K562 (cell line): Measurements from ENCODE around the gene HFE. TPM values are rescaled to one million over a fixed set of nuclear protein-coding genes. Genes with fewer than 3 reads are reported as not detected.

ENCODE experiments used
- ATAC-seq: fragments of 200-7000 bp; cut with Tn5 transposase; 3 replicates; pipeline ENCODE4 v1.9.1; 2020; ENCODE audit warnings: moderate library complexity
- BruUV-seq: library from RNA; stranded (reverse); fragments of 400-500 nt; replicated peaks from 2 replicates; lab custom pipeline; 2021; lab: Mats Ljungman, UMichigan
- CTCF ChIA-PET: fragments of 300-600 bp; formaldehyde crosslinking; extraction: SDS; loops from one replicate; lab custom pipeline; 2021; ENCODE audit warnings: low intra/inter-chr PET ratio; lab: Yijun Ruan, JAX
- POLR2A ChIA-PET: fragments of 300-600, 350-650 bp; sonication (Branson Sonifier 250); formaldehyde crosslinking; extraction: SDS; loops from one replicate; lab custom pipeline; 2021; ENCODE audit warnings: antibody characterized with exemption, inconsistent platforms; lab: Yijun Ruan, JAX
- DNase-seq, 4 experiments: peaks; one replicate each; pipeline versions ENCODE4 v3.0.0 to v3.0.0-alpha.2; 2011 to 2018; ENCODE audit warnings: low spot score in 3 of 4, mixed read lengths in 3 of 4; ENCODE audit errors: extremely low read depth in 1 of 4
- FAIRE-seq: peaks from 2 replicates; lab custom pipeline; 2011; peaks lifted over from hg19 to GRCh38; lab: Jason Lieb, UNC
- H2AFZ ChIP-seq: 2 replicates; pipeline ENCODE4 v1.6.0; 2011; ENCODE audit warnings: low read depth, low read length, control low read depth, inconsistent platforms
- H3K27ac ChIP-seq: fragments of 200-600 bp; 3 replicates; pipeline ENCODE4 v1.8.0; 2011; ENCODE audit warnings: low read depth, mild to moderate bottlenecking, control low read depth, inconsistent platforms, low read length, moderate library complexity, mixed read lengths; ENCODE audit errors: extremely low read depth
- H3K27me3 ChIP-seq, 2 experiments: fragments of 300-600 bp in 1 of 2; 2 replicates in 1 of 2; 3 replicates in 1 of 2; pipeline versions ENCODE4 v1.6.0 to v1.8.0; 2011; ENCODE audit warnings: inconsistent platforms in 2 of 2, low read length in 2 of 2, mild to moderate bottlenecking in 1 of 2, mixed read lengths in 1 of 2, moderate library complexity in 1 of 2; ENCODE audit not compliant: control insufficient read depth in 2 of 2, insufficient read depth in 2 of 2
- H3K36me3 ChIP-seq: fragments of 300-600 bp; 3 replicates; pipeline ENCODE4 v1.8.0; 2011; ENCODE audit warnings: mild to moderate bottlenecking, low read length, inconsistent platforms; ENCODE audit not compliant: control insufficient read depth, insufficient read depth
- H3K4me1 ChIP-seq, 2 experiments: fragments of 200-600 bp in 1 of 2; replicated peaks in 1 of 2; 2 replicates in 1 of 2; 3 replicates in 1 of 2; pipeline versions ENCODE4 v1.5.1 to v1.8.0; 2011; ENCODE audit warnings: inconsistent platforms in 2 of 2, low read length in 2 of 2, mild to moderate bottlenecking in 1 of 2, mixed read lengths in 1 of 2, moderate library complexity in 1 of 2; ENCODE audit not compliant: control insufficient read depth in 2 of 2, insufficient read depth in 2 of 2
- H3K4me2 ChIP-seq: 2 replicates; pipeline ENCODE4 v1.6.1; 2011; ENCODE audit warnings: low read length, control low read depth, inconsistent platforms, mixed read lengths; ENCODE audit not compliant: insufficient read depth
- H3K4me3 ChIP-seq: fragments of 200-600 bp; sonication (generic), shearing (Covaris generic); 2 replicates; pipeline ENCODE4 v1.5.1; 2016; ENCODE audit warnings: control low read depth, inconsistent platforms
- H3K79me2 ChIP-seq: fragments of 200-600 bp; 3 replicates; pipeline ENCODE4 v1.8.0; 2011; ENCODE audit warnings: low read length, inconsistent platforms; ENCODE audit not compliant: control insufficient read depth, insufficient read depth
- H3K9ac ChIP-seq, 2 experiments: 2 replicates each; pipeline versions ENCODE4 v1.6.0 to v1.6.1; 2011; ENCODE audit warnings: low read depth in 2 of 2, low read length in 2 of 2, control low read depth in 1 of 2, inconsistent platforms in 1 of 2, mild to moderate bottlenecking in 1 of 2, mixed read lengths in 1 of 2; ENCODE audit not compliant: insufficient read depth in 1 of 2
- H3K9me1 ChIP-seq: one replicate; pipeline ENCODE4 v1.6.0; 2011; ENCODE audit warnings: inconsistent platforms, mild to moderate bottlenecking, low read length, moderate library complexity; ENCODE audit not compliant: control insufficient read depth, insufficient read depth
- H3K9me3 ChIP-seq: replicated peaks from 2 replicates; pipeline ENCODE4 v1.5.1; 2011; ENCODE audit warnings: low read depth, low read length, inconsistent platforms; ENCODE audit not compliant: control insufficient read depth, insufficient read depth
- H4K20me1 ChIP-seq: replicated peaks from 2 replicates; pipeline ENCODE4 v1.6.1; 2011; ENCODE audit warnings: low read length, inconsistent platforms, mixed read lengths; ENCODE audit not compliant: control insufficient read depth, insufficient read depth
- BCLAF1 ChIP-seq, 2 experiments: fragments of 450-650 bp in 1 of 2; IDR thresholded peaks; 2 replicates each; pipeline ENCODE4 v1.6.1; 2011 to 2017; ENCODE audit warnings: low read depth in 2 of 2, antibody characterized with exemption in 1 of 2, borderline replicate concordance in 1 of 2, low read length in 1 of 2, mild to moderate bottlenecking in 1 of 2, mixed read lengths in 1 of 2; ENCODE audit not compliant: control insufficient read depth in 1 of 2
- CCAR2 ChIP-seq: fragments of 200-400 bp; formaldehyde crosslinking; IDR thresholded peaks from 2 replicates; pipeline ENCODE4 v1.6.1; 2017; ENCODE audit warnings: mild to moderate bottlenecking, low read depth, low read length
- FOSL1 ChIP-seq: fragments of 200-800 bp; sonication (Bioruptor generic); conservative IDR thresholded peaks from 2 replicates; pipeline ENCODE4 v1.6.1; 2016; ENCODE audit warnings: missing genetic modification characterization, missing compliant biosample characterization
- HDAC8 ChIP-seq: fragments of 450-650 bp; IDR thresholded peaks from 2 replicates; pipeline ENCODE4 v1.6.1; 2016; ENCODE audit warnings: mild to moderate bottlenecking, missing genetic modification characterization, moderate library complexity, missing compliant biosample characterization
- KLF6 ChIP-seq: fragments of 250-450 bp; sonication (Bioruptor Pico); IDR thresholded peaks from 2 replicates; pipeline ENCODE4 v1.4.0; 2020; ENCODE audit warnings: mild to moderate bottlenecking, moderate library complexity, borderline replicate concordance
- MCM5 ChIP-seq: fragments of 450-650 bp; IDR thresholded peaks from 2 replicates; pipeline ENCODE4 v1.6.1; 2016; ENCODE audit warnings: low read depth
- MTF1 ChIP-seq: fragments of 250-450 bp; sonication (Bioruptor Pico); IDR thresholded peaks from 2 replicates; pipeline ENCODE4 v1.9.0; 2021; ENCODE audit warnings: moderate library complexity, mild to moderate bottlenecking, inconsistent platforms, borderline replicate concordance
- NR4A1 ChIP-seq, 2 experiments: fragments of 250-450 bp in 1 of 2; fragments of 450-650 bp in 1 of 2; sonication (Bioruptor Pico) in 1 of 2; IDR thresholded peaks; 2 replicates each; pipeline versions ENCODE4 v1.4.0 to v1.6.1; 2016 to 2020; ENCODE audit warnings: mild to moderate bottlenecking in 2 of 2, missing compliant biosample characterization in 1 of 2, missing genetic modification characterization in 1 of 2, moderate library complexity in 1 of 2
- PML ChIP-seq: IDR thresholded peaks from 2 replicates; pipeline ENCODE4 v1.6.1; 2012; ENCODE audit warnings: low read length, inconsistent platforms
- POLR2A ChIP-seq: fragments of 450-650 bp; conservative IDR thresholded peaks from 2 replicates; pipeline ENCODE4 v1.6.1; 2016
- RHOXF2B ChIP-seq: fragments of 250-450 bp; sonication (Bioruptor Pico); conservative IDR thresholded peaks from 2 replicates; pipeline ENCODE4 v1.5.1; 2021
- RNF2 ChIP-seq: sonication (generic); IDR thresholded peaks from 2 replicates; pipeline ENCODE4 v1.6.1; 2016
- SAP30 ChIP-seq: fragments of 200-600 bp; sonication (generic); IDR thresholded peaks from 2 replicates; pipeline ENCODE4 v1.6.1; 2012; ENCODE audit warnings: borderline replicate concordance, low read depth, mild to moderate bottlenecking, moderate library complexity, low read length, control low read depth, inconsistent platforms; ENCODE audit not compliant: insufficient read depth, poor library complexity, severe bottlenecking
- SUPT5H ChIP-seq: fragments of 450-650 bp; IDR thresholded peaks from 2 replicates; pipeline ENCODE4 v1.6.1; 2016
- TAF9B ChIP-seq: fragments of 450-650 bp; IDR thresholded peaks from 2 replicates; pipeline ENCODE4 v1.6.1; 2018; ENCODE audit warnings: mild to moderate bottlenecking; ENCODE audit not compliant: partially characterized antibody
- XRCC3 ChIP-seq: fragments of 450-650 bp; IDR thresholded peaks from 2 replicates; pipeline ENCODE4 v1.6.1; 2017; ENCODE audit warnings: mild to moderate bottlenecking, moderate library complexity
- ZNF121 ChIP-seq: sonication (generic); formaldehyde crosslinking; conservative IDR thresholded peaks from 2 replicates; pipeline ENCODE4 v1.8.0; 2022; ENCODE audit warnings: missing genetic modification reagents
- WGBS: fragments of 100-300 bp; shearing (Covaris generic); methylation state at CpG from one replicate; pipeline ENCODE4 v1.1.6; 2016; ENCODE audit warnings: low coverage, mixed read lengths; ENCODE audit not compliant: insufficient coverage; ENCODE audit errors: missing lambda C conversion rate; 5-methylcytosine and 5-hydroxymethylcytosine counted together
- in situ Hi-C: fragments of 300-500 bp; cut with MboI; formaldehyde crosslinking; loops from 4 replicates; pipeline ENCODE4 v1.15.0; 2018; ENCODE audit warnings: inconsistent platforms, mixed read lengths
- intact Hi-C: fragments of 100-400 bp; cut with micrococcal nuclease; formaldehyde crosslinking; loops from 2 replicates; pipeline ENCODE4 v1.14.2; 2022
- polyA plus RNA-seq, 8 experiments: library from polyadenylated mRNA; depleted of rRNA in 4 of 8; stranded (reverse) in 5 of 8; unstranded in 3 of 8; fragments of >200 nt; fragmentation: Nextera tagmentation in 2 of 8; fragmentation: Illumina TruSeq in 1 of 8; extraction: Ambion mirVana in 2 of 8; extraction: Trizol in 1 of 8; gene quantifications; 2 replicates each; pipeline versions ENCODE4 v1.2.1 to v1.2.3, GENCODE V29; 2011 to 2014; ENCODE audit warnings: inconsistent platforms in 1 of 8, missing spikeins in 1 of 8
- total RNA-seq, 7 experiments: library from RNA; depleted of rRNA in 6 of 7; stranded (reverse); fragments of >200 nt in 6 of 7; fragmentation: Illumina TruSeq in 2 of 7; extraction: Trizol in 2 of 7; gene quantifications; 2 replicates each; pipeline versions ENCODE4 v1.2.1 to v1.2.3, GENCODE V29; 2011 to 2021; ENCODE audit warnings: low replicate concordance in 1 of 7

HFE gene
- total and polyA plus RNA-seq, 9 of the 15 experiments (the other 6 are each of a cell fraction or from before 2014, with no cell fraction given) = 0.14 to 1.2 (median 0.76) TPM

- TF ChIP-seq BCLAF1 (IDR thresholded peaks at IDR 0.05; ENCODE audit: borderline replicate concordance in 1 of 2, control insufficient read depth in 1 of 2, low read depth in 2 of 2, low read length in 1 of 2) (0 out of 4 replicates have a peak, but pooled peaks of 1 of the 2 experiments have one; percentile 3), POLR2A (peak; percentile 57), NR4A1 (CRISPR knock-in tag; IDR thresholded peaks at IDR 0.05) (no peak), NR4A1 (tag; IDR thresholded peaks at IDR 0.05) (no peak), CCAR2 (no peak)
These were observed 44.4 kb downstream of the HFE start (continued) for GRCh38 chr6:26131618-26132017.

DNA sequence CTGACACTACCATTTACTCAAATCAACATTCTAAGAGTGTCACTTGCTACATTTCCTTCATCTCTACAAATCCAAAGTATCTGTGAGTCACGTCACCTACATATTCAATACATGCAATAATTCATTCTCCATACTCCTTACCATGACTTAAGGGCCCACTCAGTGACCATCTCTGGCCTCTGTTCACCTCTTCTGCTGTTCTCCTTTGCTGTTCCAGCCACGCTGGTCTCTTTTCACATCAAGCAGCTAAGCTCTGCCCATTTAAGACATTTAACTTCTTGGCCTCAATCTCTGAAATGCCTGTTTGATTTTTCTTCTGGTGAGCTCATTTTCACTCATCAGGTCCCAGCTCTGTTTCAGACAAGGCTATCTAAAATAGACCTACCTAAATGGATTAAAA is 46.5 kb downstream of the HFE start:
- Histone ChIP-seq H3K4me2 (peak overlapping the region; percentile 50), H3K9me1 (peaks cover 11% of the 10 kb centered on the region), H3K27me3 (no peaks in the 10 kb centered on the region), H3K9ac (no peak overlapping the region), H3K79me2 (peaks cover 92% of the 10 kb centered on the region), H3K9me3 (no peaks in the 10 kb centered on the region), H3K27ac (no peak overlapping the region), H3K4me1 (peaks cover 3 to 24% of the 10 kb centered on the region in 2 experiments; a peak in 3 of 5 replicates), H4K20me1 (peaks cover 56% of the 10 kb centered on the region), H3K36me3 (peaks cover 96% of the 10 kb centered on the region), H2AFZ (no peak overlapping the region), H3K4me3 (no peak overlapping the region)
- WGBS = 83% methylated on average over 2 of the region's 2 CpGs
- ChIA-PET POLR2A (interaction anchor here (0.6 to 11.5 kb wide), 10 partner anchors 8 to 287 kb away, joined by 3 to 190 read pairs (median 4); a partner anchor contains a TSS), CTCF (no interaction called here)
- no peak for FAIRE-seq
- peak; percentile 14 for ATAC-seq
- TSS peak; percentile 0 for BruUV-seq
- in situ Hi-C loops (no loop called here), intact Hi-C loops (no loop called here)
- DNase-seq = no peak
- peak; percentile 51 for TF ChIP-seq POLR2A
- TF ChIP-seq SAP30 = no peak
- TF ChIP-seq SUPT5H = peak; percentile 63
- TF ChIP-seq FOSL1 (tag) = no peak
- no peak for TF ChIP-seq KLF6 (CRISPR knock-in tag)
- no peak for TF ChIP-seq MTF1 (CRISPR knock-in tag)
- no peak for TF ChIP-seq TAF9B
- no peak for TF ChIP-seq XRCC3
- no peak for TF ChIP-seq ZNF121
- TF ChIP-seq RHOXF2B (CRISPR knock-in tag) = no peak
- peak; percentile 22; the same call in 1 of the 2 replicates for TF ChIP-seq PML
- no peak for TF ChIP-seq RNF2
- TF ChIP-seq HDAC8 (tag) = no peak
- TF ChIP-seq MCM5 = no peak
